Panc1 (cell line): ENCODE results near the gene MRTFA. TPM values are rescaled to one million over a fixed set of nuclear protein-coding genes. Genes with fewer than 3 reads are reported as not detected.

ENCODE experiments used
- ATAC-seq: fragments of 200-7000 bp; cut with Tn5 transposase; 2 replicates; pipeline ENCODE4 v1.9.1; 2020; ENCODE audit warnings: mild to moderate bottlenecking, moderate library complexity
- BruUV-seq: library from RNA; stranded (reverse); fragments of 400-500 nt; replicated peaks from 2 replicates; lab custom pipeline; 2021; lab: Mats Ljungman, UMichigan
- CTCF ChIA-PET: fragments of 300-600 bp; sonication (Branson Sonifier 250); formaldehyde crosslinking; loops from one replicate; lab custom pipeline; 2022; ENCODE audit warnings: antibody characterized with exemption; lab: Charles Lee
- POLR2A ChIA-PET: fragments of 300-600 bp; sonication (Branson Sonifier 250); formaldehyde crosslinking; loops from one replicate; lab custom pipeline; 2022; ENCODE audit warnings: antibody characterized with exemption; lab: Charles Lee
- DNase-seq: peaks from one replicate; pipeline ENCODE4 v3.0.0-alpha.2; 2010; ENCODE audit warnings: low read depth, low spot score
- H3K27ac ChIP-seq: 2 replicates; pipeline ENCODE4 v1.5.1; 2011; ENCODE audit warnings: mild to moderate bottlenecking, low read length, inconsistent platforms
- H3K27me3 ChIP-seq: fragments of 200-500 bp; sonication (Bioruptor generic); 2 replicates; pipeline ENCODE4 v1.6.0; 2014; ENCODE audit warnings: low read length, inconsistent platforms; ENCODE audit not compliant: control insufficient read depth, insufficient read depth
- H3K36me3 ChIP-seq: fragments of 200-500 bp; sonication (Bioruptor generic); 2 replicates; pipeline ENCODE4 v1.5.1; 2014; ENCODE audit warnings: inconsistent platforms, mild to moderate bottlenecking, low read length, moderate library complexity; ENCODE audit not compliant: control insufficient read depth, insufficient read depth
- H3K4me1 ChIP-seq: 2 replicates; pipeline ENCODE4 v1.5.1; 2011; ENCODE audit warnings: inconsistent platforms, mild to moderate bottlenecking, low read length, moderate library complexity; ENCODE audit not compliant: control insufficient read depth, insufficient read depth
- H3K4me3 ChIP-seq, 2 experiments: 2 replicates each; pipeline ENCODE4 v1.5.1; 2011 to 2012; ENCODE audit warnings: low read depth in 2 of 2, low read length in 2 of 2, mild to moderate bottlenecking in 2 of 2, inconsistent platforms in 1 of 2, moderate library complexity in 1 of 2
- H3K9me3 ChIP-seq: fragments of 200-500 bp; sonication (Bioruptor generic); 2 replicates; pipeline ENCODE4 v1.5.1; 2014; ENCODE audit warnings: low read depth, mild to moderate bottlenecking, inconsistent platforms, low read length, moderate library complexity; ENCODE audit not compliant: control insufficient read depth, insufficient read depth
- POLR2AphosphoS5 ChIP-seq: IDR thresholded peaks from 2 replicates; pipeline ENCODE4 v1.6.1; 2012; ENCODE audit warnings: mild to moderate bottlenecking, low read depth, low read length, moderate library complexity
- SIN3A ChIP-seq: IDR thresholded peaks from 2 replicates; pipeline ENCODE4 v1.6.1; 2012; ENCODE audit warnings: low read depth, mild to moderate bottlenecking, low read length, moderate library complexity, borderline replicate concordance; ENCODE audit not compliant: insufficient read depth
- TCF7L2 ChIP-seq: IDR thresholded peaks from 2 replicates; pipeline ENCODE4 v1.6.1; 2011; ENCODE audit warnings: mild to moderate bottlenecking, low read depth, low read length, inconsistent platforms
- in situ Hi-C: cut with HindIII; loops from 2 replicates; pipeline ENCODE4 v1.10.0; 2016; ENCODE audit warnings: low sequenced_read_pairs, low pct_unique_long_range_greater_than_20kb
- intact Hi-C: fragments of 100-400 bp; cut with micrococcal nuclease; formaldehyde crosslinking; loops from one replicate; pipeline ENCODE4 v1.10.0; 2022; ENCODE audit not compliant: unreplicated experiment
- total RNA-seq: library from RNA; stranded (reverse); gene quantifications from one replicate; pipeline ENCODE4 v1.2.1, GENCODE V29; 2021; ENCODE audit not compliant: unreplicated experiment
- TF ChIP-seq, protein P1 (sequence below): fragments of 450-650 bp; IDR thresholded peaks from 2 replicates; pipeline ENCODE4 v1.5.1; 2017; ENCODE audit warnings: mild to moderate bottlenecking
- TF ChIP-seq, protein P2 (sequence below), 2 experiments: IDR thresholded peaks; 2 replicates each; pipeline ENCODE4 v1.6.1; 2011 to 2012; ENCODE audit warnings: low read depth in 2 of 2, control low read depth in 1 of 2, low read length in 1 of 2, mild to moderate bottlenecking in 1 of 2, moderate library complexity in 1 of 2; ENCODE audit not compliant: insufficient read depth in 1 of 2

MRTFA gene
- total RNA-seq, 1 experiment from 2014 or later: 62.1 TPM

GRCh38 chr22:40432157-40432556 is 204.4 kb downstream of the MRTFA start:
- in situ Hi-C loops: no loop called here
- no TSS peak for BruUV-seq

GRCh38 chr22:40430991-40431390 is 205.5 kb downstream of the MRTFA start:
- no peaks in the 10 kb centered on the region for H3K9me3 ChIP-seq

More at GRCh38 chr22:40432157-40432556, 204.4 kb downstream of the MRTFA start:
- H3K27me3 ChIP-seq: no peaks in the 10 kb centered on the region
- no peak for ATAC-seq
- no peak for DNase-seq
- peaks cover 8% of the 10 kb centered on the region for H3K4me1 ChIP-seq
- no peak for TF ChIP-seq TCF7L2
- TF ChIP-seq SIN3A: no peak
- no peak for TF ChIP-seq POLR2AphosphoS5
- TF ChIP-seq, protein P1, sequence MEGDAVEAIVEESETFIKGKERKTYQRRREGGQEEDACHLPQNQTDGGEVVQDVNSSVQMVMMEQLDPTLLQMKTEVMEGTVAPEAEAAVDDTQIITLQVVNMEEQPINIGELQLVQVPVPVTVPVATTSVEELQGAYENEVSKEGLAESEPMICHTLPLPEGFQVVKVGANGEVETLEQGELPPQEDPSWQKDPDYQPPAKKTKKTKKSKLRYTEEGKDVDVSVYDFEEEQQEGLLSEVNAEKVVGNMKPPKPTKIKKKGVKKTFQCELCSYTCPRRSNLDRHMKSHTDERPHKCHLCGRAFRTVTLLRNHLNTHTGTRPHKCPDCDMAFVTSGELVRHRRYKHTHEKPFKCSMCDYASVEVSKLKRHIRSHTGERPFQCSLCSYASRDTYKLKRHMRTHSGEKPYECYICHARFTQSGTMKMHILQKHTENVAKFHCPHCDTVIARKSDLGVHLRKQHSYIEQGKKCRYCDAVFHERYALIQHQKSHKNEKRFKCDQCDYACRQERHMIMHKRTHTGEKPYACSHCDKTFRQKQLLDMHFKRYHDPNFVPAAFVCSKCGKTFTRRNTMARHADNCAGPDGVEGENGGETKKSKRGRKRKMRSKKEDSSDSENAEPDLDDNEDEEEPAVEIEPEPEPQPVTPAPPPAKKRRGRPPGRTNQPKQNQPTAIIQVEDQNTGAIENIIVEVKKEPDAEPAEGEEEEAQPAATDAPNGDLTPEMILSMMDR: no peak
- TF ChIP-seq, protein P2, sequence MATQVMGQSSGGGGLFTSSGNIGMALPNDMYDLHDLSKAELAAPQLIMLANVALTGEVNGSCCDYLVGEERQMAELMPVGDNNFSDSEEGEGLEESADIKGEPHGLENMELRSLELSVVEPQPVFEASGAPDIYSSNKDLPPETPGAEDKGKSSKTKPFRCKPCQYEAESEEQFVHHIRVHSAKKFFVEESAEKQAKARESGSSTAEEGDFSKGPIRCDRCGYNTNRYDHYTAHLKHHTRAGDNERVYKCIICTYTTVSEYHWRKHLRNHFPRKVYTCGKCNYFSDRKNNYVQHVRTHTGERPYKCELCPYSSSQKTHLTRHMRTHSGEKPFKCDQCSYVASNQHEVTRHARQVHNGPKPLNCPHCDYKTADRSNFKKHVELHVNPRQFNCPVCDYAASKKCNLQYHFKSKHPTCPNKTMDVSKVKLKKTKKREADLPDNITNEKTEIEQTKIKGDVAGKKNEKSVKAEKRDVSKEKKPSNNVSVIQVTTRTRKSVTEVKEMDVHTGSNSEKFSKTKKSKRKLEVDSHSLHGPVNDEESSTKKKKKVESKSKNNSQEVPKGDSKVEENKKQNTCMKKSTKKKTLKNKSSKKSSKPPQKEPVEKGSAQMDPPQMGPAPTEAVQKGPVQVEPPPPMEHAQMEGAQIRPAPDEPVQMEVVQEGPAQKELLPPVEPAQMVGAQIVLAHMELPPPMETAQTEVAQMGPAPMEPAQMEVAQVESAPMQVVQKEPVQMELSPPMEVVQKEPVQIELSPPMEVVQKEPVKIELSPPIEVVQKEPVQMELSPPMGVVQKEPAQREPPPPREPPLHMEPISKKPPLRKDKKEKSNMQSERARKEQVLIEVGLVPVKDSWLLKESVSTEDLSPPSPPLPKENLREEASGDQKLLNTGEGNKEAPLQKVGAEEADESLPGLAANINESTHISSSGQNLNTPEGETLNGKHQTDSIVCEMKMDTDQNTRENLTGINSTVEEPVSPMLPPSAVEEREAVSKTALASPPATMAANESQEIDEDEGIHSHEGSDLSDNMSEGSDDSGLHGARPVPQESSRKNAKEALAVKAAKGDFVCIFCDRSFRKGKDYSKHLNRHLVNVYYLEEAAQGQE (IDR thresholded peaks at IDR 0.05; ENCODE audit: insufficient read depth in 1 of 2, low read depth in 2 of 2, low read length in 1 of 2): no peak
- no peaks in the 10 kb centered on the region for H3K9me3 ChIP-seq
- intact Hi-C loops: no loop called here
- ChIA-PET CTCF (no interaction called here), POLR2A (interaction anchor here (0.6 kb wide), 2 partner anchors 34 to 470 kb away, joined by 5 to 17 read pairs; no protein-coding TSS in a partner anchor)
- no peak overlapping the region for H3K4me3 ChIP-seq
- no peak overlapping the region for H3K27ac ChIP-seq
- H3K36me3 ChIP-seq: peaks cover 7% of the 10 kb centered on the region

More at GRCh38 chr22:40430991-40431390, 205.5 kb downstream of the MRTFA start:
- Histone ChIP-seq H3K27ac (no peak overlapping the region), H3K36me3 (peaks cover 7% of the 10 kb centered on the region), H3K4me1 (no peaks in the 10 kb centered on the region), H3K4me3 (no peak overlapping the region), H3K27me3 (no peaks in the 10 kb centered on the region)
- in situ Hi-C loops (no loop called here), intact Hi-C loops (no loop called here)
- no peak for TF ChIP-seq POLR2AphosphoS5
- TF ChIP-seq, protein P2 (IDR thresholded peaks at IDR 0.05; ENCODE audit: insufficient read depth in 1 of 2, low read depth in 2 of 2, low read length in 1 of 2): no peak
- ATAC-seq: no peak
- ChIA-PET CTCF (interaction anchor here (0.6 kb wide), 1 partner anchor 55 kb away, joined by 3 read pairs; no protein-coding TSS in a partner anchor), POLR2A (no interaction called here)
- no peak for DNase-seq
- BruUV-seq: no TSS peak
